Heart left ventricle (tissue), 13 donors: ENCODE measurements around the gene AP3M1.

Experiments used
- POLR2A ChIP-seq, 2 donors: fragments of 450-650 bp; IDR thresholded peaks; one replicate each; pipeline ENCODE4 v1.6.1; 2017; ENCODE audit warnings: antibody characterized with exemption in 2 of 2, mild to moderate bottlenecking in 2 of 2, moderate library complexity in 2 of 2
- TF ChIP-seq, protein P1 (sequence below), 12 donors: fragments of 200-600 bp; sonication (generic) in 4 of 12; IDR thresholded peaks; one replicate each; pipeline versions ENCODE4 v1.5.0 to v1.8.0; 2018 to 2022; ENCODE audit warnings: antibody characterized with exemption in 12 of 12, mild to moderate bottlenecking in 5 of 12
- donor health status: ischemic (EF 13 %, LVEDD 7.1; RV severe dilation, severe dysfunction).
- donor health status: DM: no; HTN: yes; CAD: no.
- donor health status: DM: no; HTN: no; CAD: no.
- donor health status: ischemic (EF 25% LVEDD 6.9; RV normal size, moderate dysfunction).
- donor health status: ischemic (EF 25% LVEDD 5.7; RV mildly dilated, moderate dysfunction).
- donor health status: ischemic (EF 35%, LVEDD 5.7; RV mildly dilated, moderate dysfunction).
- donor health status: nonischemic (EF 11% LVEDD 7.7; RV severe dilation, severe dysfunction).
- donor health status: DM: yes; HTN: yes; CAD: no.
- donor health status: PGD.
- donor health status: ischemic (EF 29% LVEDD 5.4; RV normal size, mild dysfunction).
- donor health status: nonischemic (EF 23%, LVEDD 6.1; RV moderate dilation, normal function).

DNA sequence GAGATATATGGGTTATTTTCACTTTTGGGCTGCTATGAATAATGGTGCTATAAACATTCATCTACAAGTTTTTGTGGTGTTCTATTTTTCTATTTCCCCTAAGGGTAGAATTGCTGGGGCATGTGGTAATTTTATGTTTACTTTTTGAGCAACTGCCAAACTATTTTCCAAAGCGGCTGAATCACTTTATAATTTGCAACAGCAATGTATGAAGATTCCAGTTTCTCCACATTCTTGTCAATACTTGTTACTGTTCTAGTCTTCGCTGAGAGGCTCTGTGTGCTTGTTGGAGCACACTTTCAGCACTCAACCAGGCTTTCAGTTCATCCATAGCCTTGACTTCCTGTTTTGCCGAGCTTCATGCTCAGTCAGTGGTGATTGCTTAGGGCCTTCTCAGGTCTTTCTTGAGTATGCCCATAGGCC is 39.4 kb upstream of the AP3M1 start:
- TF ChIP-seq, protein P1, sequence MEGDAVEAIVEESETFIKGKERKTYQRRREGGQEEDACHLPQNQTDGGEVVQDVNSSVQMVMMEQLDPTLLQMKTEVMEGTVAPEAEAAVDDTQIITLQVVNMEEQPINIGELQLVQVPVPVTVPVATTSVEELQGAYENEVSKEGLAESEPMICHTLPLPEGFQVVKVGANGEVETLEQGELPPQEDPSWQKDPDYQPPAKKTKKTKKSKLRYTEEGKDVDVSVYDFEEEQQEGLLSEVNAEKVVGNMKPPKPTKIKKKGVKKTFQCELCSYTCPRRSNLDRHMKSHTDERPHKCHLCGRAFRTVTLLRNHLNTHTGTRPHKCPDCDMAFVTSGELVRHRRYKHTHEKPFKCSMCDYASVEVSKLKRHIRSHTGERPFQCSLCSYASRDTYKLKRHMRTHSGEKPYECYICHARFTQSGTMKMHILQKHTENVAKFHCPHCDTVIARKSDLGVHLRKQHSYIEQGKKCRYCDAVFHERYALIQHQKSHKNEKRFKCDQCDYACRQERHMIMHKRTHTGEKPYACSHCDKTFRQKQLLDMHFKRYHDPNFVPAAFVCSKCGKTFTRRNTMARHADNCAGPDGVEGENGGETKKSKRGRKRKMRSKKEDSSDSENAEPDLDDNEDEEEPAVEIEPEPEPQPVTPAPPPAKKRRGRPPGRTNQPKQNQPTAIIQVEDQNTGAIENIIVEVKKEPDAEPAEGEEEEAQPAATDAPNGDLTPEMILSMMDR (IDR thresholded peaks at IDR 0.05), result no peak
- no peak for TF ChIP-seq POLR2A (IDR thresholded peaks at IDR 0.05)
